IPS DF 6.9 (cell line): ENCODE results near the gene HYAL2.

Source experiments
- DNase-seq: peaks from one replicate; pipeline ENCODE4 v3.0.0-alpha.2; 2013; ENCODE audit warnings: low read depth, low spot score
- H3K27ac ChIP-seq: one replicate; pipeline ENCODE4 v1.5.1; 2013; ENCODE audit warnings: low read length, control low read depth
- H3K27me3 ChIP-seq: 2 replicates; pipeline ENCODE4 v1.6.1; 2013; ENCODE audit warnings: mild to moderate bottlenecking, low read length; ENCODE audit not compliant: control insufficient read depth, insufficient read depth
- H3K36me3 ChIP-seq: 2 replicates; pipeline ENCODE4 v1.6.1; 2013; ENCODE audit warnings: low read length; ENCODE audit not compliant: control insufficient read depth, insufficient read depth
- H3K4me1 ChIP-seq: 2 replicates; pipeline ENCODE4 v1.6.1; 2013; ENCODE audit warnings: low read length; ENCODE audit not compliant: control insufficient read depth, insufficient read depth
- H3K4me3 ChIP-seq: 2 replicates; pipeline ENCODE4 v1.5.1; 2013; ENCODE audit warnings: mild to moderate bottlenecking, low read length
- H3K9me3 ChIP-seq: 2 replicates; pipeline ENCODE4 v1.6.1; 2013; ENCODE audit warnings: low read length, inconsistent platforms; ENCODE audit not compliant: control insufficient read depth, insufficient read depth
- WGBS: extraction: QIAGEN DNeasy Blood & Tissue Kit; methylation state at CpG from one replicate; pipeline ENCODE4 v1.1.7; 2013; ENCODE audit warnings: mixed read lengths, missing lambda C conversion rate; ENCODE audit not compliant: insufficient read length, insufficient coverage; 5-methylcytosine and 5-hydroxymethylcytosine counted together

HYAL2 gene

DNA sequence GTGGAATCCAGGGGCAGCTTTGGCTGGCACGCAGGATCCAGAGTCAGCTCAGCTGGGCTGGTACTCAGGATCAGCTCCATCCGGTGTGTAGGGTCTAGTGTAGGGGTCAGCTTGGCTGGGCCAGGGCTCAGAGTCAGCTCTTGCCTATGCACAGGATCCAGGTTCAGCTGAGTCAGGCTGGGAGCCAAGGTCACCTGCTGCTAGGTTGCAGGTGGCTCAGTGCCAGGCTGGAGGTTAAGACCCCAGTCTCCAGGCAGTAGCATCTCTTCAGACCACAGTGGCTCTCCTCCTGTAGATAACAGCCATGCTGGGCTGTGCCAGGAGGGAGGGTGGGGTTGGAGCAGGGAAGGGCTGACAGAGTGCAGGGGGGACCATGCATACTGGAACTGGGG lies 25.2 kb downstream of the HYAL2 start:
- no peak overlapping the region for H3K27ac ChIP-seq
- H3K4me3 ChIP-seq = no peak overlapping the region
- WGBS = no CpG with 5 or more reads among the region's 2 CpGs

DNA sequence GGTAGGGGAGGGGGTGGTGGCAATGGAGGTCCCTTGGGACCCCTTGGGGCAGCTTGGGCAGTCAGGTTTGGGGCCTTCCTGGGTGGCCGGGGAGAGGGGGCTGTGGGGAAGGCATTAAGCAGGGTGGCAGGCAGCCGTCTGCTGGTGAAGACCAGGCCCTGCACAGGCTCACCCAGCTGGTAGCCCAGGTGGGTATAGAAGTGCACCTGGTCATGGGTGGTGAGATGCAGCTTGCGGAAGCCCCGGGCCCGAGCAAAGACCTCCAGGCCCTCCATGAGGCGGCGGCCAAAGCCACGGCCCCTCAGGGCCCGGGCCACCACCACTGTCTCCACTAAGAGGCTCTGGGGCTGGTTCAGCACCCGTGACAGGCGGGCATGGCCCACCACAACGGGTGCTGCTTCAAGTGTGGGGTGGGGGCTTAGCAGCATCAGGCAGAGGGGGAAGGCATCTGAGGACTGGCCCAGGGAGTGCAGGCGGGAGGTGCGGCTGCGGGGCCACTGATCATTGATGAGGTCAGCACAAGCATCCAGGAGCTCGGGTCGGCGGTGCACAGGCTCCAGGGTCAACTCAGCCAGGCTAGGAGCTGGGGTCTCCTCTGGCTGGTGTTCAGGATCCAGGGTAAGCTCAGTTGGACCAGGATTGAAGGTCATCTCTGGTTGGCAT lies 25.7 kb downstream of the HYAL2 start:
- Histone ChIP-seq H3K9me3 (no peaks in the 10 kb centered on the region), H3K27ac (no peak overlapping the region), H3K4me3 (no peak overlapping the region), H3K27me3 (no peaks in the 10 kb centered on the region), H3K36me3 (no peaks in the 10 kb centered on the region), H3K4me1 (peaks cover 1% of the 10 kb centered on the region; the same call in 1 of the 2 replicates)
- no CpG with 5 or more reads among the region's 18 CpGs for WGBS
- no peak for DNase-seq

More for the DNA sequence above, 25.2 kb downstream of the HYAL2 start:
- Histone ChIP-seq H3K9me3 (no peaks in the 10 kb centered on the region), H3K36me3 (no peaks in the 10 kb centered on the region), H3K4me1 (peaks cover 1% of the 10 kb centered on the region; the same call in 1 of the 2 replicates), H3K27me3 (no peaks in the 10 kb centered on the region)
- DNase-seq = no peak

DNA sequence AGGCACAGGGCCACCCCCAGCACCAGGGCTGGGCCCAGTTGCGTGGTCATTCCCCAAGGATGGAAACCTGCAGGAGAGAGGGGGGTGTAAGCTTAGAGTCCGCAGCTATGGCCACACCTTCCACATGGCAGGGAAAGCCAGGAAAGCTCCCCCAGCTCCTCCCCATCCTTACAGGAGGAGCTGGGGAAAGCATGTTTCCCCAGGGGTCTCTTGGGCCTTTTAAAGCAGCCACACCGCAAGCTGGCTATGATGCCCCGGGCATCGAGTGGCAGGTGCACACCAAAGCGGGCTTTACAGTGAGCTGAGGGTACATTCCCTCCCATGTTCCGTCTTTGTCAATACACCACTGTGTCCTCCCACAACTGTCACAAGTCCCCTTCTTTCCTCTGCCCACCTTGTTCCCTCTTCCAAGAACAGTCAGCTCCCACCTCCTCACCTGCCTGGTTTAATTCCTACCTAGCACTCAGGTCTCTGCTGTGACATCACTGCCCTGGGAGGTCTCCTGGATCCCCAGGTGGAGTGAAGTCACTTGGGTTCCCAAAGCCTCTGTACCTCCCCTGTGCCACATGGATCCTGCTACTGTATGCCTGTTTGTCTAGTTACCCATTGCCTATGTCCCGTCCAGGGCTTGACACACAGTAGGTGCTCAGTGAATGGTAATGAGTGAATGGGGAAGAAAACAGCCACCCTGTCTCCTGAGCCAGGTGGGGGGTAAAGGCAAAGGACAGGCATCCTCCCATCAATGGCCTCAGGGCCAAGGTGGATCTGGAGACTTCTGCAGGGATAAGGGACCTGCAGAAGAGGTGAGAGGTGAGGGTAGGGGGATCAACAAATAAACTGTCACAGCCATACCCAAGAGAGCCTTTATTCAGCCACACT lies 26.8 kb downstream of the HYAL2 start:
- Histone ChIP-seq H3K27ac (no peak overlapping the region), H3K4me3 (no peak overlapping the region), H3K36me3 (no peaks in the 10 kb centered on the region; the same call in 1 of the 2 replicates), H3K9me3 (no peaks in the 10 kb centered on the region), H3K27me3 (no peaks in the 10 kb centered on the region), H3K4me1 (peaks cover 1% of the 10 kb centered on the region; the same call in 1 of the 2 replicates)
- DNase-seq = no peak
- no CpG with 5 or more reads among the region's 8 CpGs for WGBS

DNA sequence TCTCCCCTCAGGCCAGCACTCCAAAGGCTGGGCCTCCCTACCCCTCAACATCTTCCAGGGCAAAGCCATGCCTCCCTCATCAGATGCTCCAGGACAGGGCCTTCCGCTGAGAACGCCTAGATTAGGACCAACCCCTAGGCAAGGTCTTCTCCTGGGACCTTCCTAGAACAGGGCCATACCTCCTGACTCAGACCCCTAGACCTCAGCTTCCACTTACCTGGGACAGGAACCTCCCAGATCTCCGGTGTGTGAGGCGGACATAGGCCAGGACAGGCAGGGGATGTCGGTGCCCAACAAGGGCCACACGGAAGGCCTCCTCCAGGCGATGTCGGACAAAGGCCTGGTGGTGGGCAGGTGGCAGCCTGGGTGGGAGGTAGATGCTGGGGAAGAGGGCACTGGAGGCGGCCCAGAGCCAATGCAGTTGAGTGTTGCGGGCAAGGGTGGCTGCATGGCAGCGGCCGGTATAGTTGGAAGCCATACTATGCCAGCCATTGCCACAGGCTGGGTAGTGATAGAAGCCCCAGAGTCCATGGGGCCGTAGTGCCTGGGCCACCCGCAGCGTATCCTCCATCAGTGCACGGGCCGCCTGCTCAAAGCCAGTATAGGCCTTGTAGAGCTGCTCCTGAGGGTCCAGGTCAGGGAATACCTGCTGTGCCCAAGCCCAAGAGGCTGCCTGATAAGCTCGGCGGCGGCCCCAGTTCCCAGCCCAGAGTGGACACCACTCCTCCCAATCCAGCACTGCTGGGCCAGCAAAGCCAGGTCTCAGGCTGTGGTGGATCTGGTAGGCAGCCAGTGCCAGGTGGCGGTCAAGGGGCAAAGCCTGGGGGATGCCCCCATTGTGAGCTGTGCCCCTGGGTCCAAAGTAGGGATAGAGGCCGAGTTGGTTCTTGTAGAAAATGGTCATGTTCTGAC lies 27.8 kb downstream of the HYAL2 start:
- Histone ChIP-seq H3K27me3 (no peaks in the 10 kb centered on the region), H3K4me3 (no peak overlapping the region), H3K36me3 (peaks cover 10% of the 10 kb centered on the region), H3K9me3 (no peaks in the 10 kb centered on the region), H3K27ac (no peak overlapping the region), H3K4me1 (peaks cover 1% of the 10 kb centered on the region; the same call in 1 of the 2 replicates)
- WGBS = no CpG with 5 or more reads among the region's 22 CpGs
- DNase-seq = no peak

DNA sequence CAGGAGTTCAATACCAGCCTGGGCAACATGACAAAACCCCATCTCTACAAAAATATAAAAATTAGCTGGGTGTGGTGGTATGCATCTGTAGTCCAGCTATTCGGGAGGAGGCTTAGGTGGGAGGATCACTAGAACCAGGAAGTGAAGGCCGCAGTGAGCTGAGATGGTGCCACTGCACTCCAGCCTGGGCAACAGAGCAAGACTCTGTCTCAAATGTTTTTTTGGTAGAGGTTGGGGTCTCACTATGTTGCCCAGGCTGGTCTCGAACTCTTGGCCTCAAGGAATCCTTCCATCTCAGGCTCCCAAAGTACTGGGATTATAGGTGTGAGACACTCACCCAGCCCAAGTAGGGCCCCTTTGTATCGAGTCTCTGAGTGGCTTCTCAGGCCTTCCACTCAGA lies 28.5 kb downstream of the HYAL2 start:
- Histone ChIP-seq H3K27ac (no peak overlapping the region), H3K4me1 (peaks cover 1% of the 10 kb centered on the region; the same call in 1 of the 2 replicates), H3K36me3 (peaks cover 16% of the 10 kb centered on the region), H3K4me3 (no peak overlapping the region), H3K9me3 (no peaks in the 10 kb centered on the region), H3K27me3 (no peaks in the 10 kb centered on the region)
- DNase-seq = no peak
- no CpG with 5 or more reads among the region's 4 CpGs for WGBS

DNA sequence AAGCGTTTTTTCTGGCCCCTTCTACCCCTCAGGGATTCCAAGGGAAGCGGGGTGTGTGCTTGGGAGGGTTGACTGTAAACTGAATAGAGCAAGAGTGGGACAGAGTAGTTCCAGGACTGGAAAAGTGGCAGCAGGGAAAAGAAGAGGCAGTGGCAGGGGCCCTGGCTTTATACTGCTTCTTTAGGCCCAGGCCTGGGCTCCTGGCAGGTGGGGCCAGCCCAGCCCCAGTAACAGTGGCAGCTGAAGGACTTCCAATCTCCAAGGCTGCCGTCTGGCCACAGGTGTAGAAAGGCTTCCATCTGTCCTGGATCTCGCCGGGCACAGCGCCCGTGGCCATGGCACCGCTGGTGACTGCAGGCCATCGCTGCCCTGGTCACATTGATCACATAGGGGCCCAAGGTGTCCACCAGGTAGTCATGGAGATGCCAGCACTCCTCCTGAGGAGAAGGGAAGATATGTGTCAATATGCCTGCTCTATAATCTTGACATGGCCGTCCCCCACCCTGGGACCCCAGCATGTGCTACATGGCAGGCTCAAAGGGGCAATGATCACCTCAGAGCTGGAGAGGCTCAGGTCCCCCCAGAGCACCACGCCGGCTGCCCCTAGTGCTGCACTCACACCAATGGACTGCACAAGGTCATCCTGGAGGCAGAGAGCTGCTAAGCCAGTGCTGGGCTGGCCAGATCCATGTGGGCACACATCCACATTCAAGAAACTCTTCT lies 29.3 kb downstream of the HYAL2 start:
- Histone ChIP-seq H3K27me3 (no peaks in the 10 kb centered on the region), H3K36me3 (peaks cover 24% of the 10 kb centered on the region), H3K4me1 (peaks cover 1% of the 10 kb centered on the region; the same call in 1 of the 2 replicates), H3K9me3 (no peaks in the 10 kb centered on the region), H3K4me3 (no peak overlapping the region), H3K27ac (no peak overlapping the region)
- no peak for DNase-seq
- no CpG with 5 or more reads among the region's 12 CpGs for WGBS

DNA sequence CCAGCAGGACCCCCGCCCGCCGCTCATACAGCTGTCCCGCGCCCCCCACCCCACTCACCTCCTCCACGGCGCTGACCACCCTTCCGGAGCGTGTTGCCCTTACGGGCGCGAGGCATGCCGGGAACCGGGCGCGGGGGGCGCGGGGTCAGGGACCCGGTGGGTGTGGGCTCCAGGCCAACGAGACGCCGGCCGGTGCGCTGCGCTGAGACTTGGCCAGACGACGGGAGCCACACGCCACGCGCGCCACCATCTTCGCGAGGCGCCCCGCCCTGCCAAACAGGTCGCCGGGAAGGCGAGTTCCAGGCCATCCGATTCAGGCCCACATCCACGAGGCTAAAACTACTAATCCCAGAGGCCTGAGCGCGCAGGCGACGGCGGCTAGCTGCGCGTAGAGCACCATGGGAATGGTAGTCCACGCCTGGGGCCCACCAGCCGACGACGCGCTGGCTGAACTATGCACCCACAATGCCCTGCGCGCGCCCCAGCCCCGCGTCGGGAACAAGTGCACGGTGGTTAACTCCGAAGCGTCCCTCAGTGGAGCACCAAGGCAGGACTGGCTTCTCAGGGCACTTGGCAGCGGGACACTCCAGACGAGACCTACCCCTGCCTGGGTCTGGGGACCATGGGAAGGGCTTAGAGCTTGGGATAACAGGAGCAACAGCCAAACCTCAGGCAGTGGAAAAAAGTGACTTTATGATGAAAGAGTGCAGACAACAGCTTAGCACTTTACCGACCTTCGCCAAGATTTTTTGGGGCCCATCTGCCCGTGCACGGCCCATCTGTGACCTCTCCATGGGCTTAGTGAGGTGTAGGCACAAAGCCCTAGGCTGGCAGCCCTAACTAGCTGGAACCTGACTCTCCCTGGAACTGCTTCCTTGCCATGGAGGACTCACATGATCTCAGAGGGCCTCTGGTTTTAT lies 30.1 kb downstream of the HYAL2 start, which contains the start of gene IFRD2:
TSS of gene IFRD2 (minus strand) at position 271 of the 920 bp plus-strand sequence. CDS start at position 116, 155 bp downstream.
- DNase-seq = peak; percentile 98
- WGBS = no CpG with 5 or more reads among the region's 67 CpGs
- no peaks in the 10 kb centered on the region for H3K27me3 ChIP-seq
- H3K4me1 ChIP-seq = peaks cover 1% of the 10 kb centered on the region; the same call in 1 of the 2 replicates
- no peak within 1 kb of the TSS for H3K27ac ChIP-seq
- H3K36me3 ChIP-seq = peaks cover 28% of the 10 kb centered on the region
- H3K9me3 ChIP-seq = no peaks in the 10 kb centered on the region
- peak within 1 kb of the TSS; percentile 74 for H3K4me3 ChIP-seq

DNA sequence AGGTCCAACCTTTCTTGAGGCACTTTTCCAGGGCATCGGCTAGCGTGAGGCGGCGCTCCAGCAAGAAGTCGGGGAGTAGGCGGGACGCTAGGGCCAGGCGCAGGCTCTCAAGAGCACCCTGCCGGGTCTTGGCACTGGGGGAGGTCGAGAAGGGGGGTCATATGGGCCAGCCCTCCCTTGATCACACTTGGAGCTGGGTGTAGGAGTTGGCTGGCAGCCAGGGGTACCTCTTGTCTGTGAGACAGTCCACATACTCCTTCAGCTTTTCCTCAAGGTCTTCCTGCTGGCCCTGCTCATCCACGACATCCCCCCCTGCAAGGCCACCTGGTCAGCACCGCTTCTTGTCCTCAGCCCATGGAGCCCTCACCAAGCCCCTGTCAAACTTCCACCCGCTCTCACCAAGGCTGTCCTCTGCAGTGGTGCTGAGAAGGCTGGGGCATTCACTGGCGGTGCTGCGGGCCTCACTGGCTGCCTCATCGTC lies 32.3 kb downstream of the HYAL2 start:
- Histone ChIP-seq H3K27ac (no peak overlapping the region), H3K27me3 (no peaks in the 10 kb centered on the region), H3K4me3 (no peak overlapping the region), H3K9me3 (no peaks in the 10 kb centered on the region), H3K4me1 (peaks cover 1% of the 10 kb centered on the region; the same call in 1 of the 2 replicates), H3K36me3 (peaks cover 35% of the 10 kb centered on the region)
- no peak for DNase-seq
- WGBS = no CpG with 5 or more reads among the region's 16 CpGs

DNA sequence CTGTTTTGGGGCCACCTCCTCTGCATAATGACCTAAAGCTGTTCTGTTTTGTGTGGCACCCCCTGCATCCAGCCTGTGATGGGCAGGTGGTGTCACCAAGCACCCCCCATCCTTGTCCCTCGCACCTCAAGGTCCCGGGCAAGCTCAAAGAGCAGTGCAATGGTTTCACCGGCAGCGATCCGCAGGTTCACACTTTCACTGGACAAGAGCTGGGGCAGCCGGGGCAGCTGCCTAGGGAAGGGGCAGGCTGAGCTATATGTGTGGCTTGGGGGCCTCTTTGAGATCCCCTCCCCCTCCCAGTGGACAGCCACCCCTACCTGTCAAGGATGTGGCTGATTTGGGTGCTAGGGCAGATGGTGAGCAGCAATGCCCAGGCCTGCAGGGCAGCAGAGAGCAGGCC lies 33.4 kb downstream of the HYAL2 start:
- Histone ChIP-seq H3K36me3 (peaks cover 35% of the 10 kb centered on the region), H3K4me1 (peaks cover 1% of the 10 kb centered on the region; the same call in 1 of the 2 replicates), H3K4me3 (no peak overlapping the region), H3K9me3 (no peaks in the 10 kb centered on the region), H3K27ac (no peak overlapping the region), H3K27me3 (no peaks in the 10 kb centered on the region)
- DNase-seq = no peak
- no CpG with 5 or more reads among the region's 6 CpGs for WGBS
